ENCODE data around the gene RGS3. TPM values are rescaled to one million over a fixed set of nuclear protein-coding genes. Genes with fewer than 3 reads are reported as not detected.

The RGS3 gene
- total and polyA plus RNA-seq, 7 donors, result 26.9 to 50.7 (median 38.3) TPM

GRCh38 chr9:113634596-113635515 lies 171.3 kb downstream of the RGS3 start:
- peaks cover 0 to 18% (median 8%) of the 10 kb centered on the region in 4 donors for H3K4me1 ChIP-seq
- DNase-seq, result peak; percentile 52
- no peaks in the 10 kb centered on the region for H3K27me3 ChIP-seq
- no peak overlapping the region for H3K4me3 ChIP-seq
- WGBS, 2 donors, result 64 to 66% methylated on average over 10 of the region's 10 CpGs
- TF ChIP-seq POLR2A (IDR thresholded peaks at IDR 0.05), result no peak
- TF ChIP-seq CTCF (IDR thresholded peaks at IDR 0.05), result no peak
- TF ChIP-seq POLR2AphosphoS5 (IDR thresholded peaks at IDR 0.05), result no peak
- no peak for TF ChIP-seq EP300 (IDR thresholded peaks at IDR 0.05)
- no peaks in the 10 kb centered on the region for H3K36me3 ChIP-seq
- no peaks in the 10 kb centered on the region for H3K9me3 ChIP-seq
- no peak overlapping the region for H3K27ac ChIP-seq
- intact Hi-C loops (cut with DNase I), result no loop called here

- H3K27me3 ChIP-seq, result no peaks in the 10 kb centered on the region
- H3K36me3 ChIP-seq, result no peaks in the 10 kb centered on the region
- H3K27ac ChIP-seq, result no peak overlapping the region
- H3K9me3 ChIP-seq, result no peaks in the 10 kb centered on the region
- peaks cover 0 to 18% (median 8%) of the 10 kb centered on the region in 4 donors for H3K4me1 ChIP-seq
- DNase-seq, result peak; percentile 41
- H3K4me3 ChIP-seq, result no peak overlapping the region
- TF ChIP-seq POLR2A (IDR thresholded peaks at IDR 0.05) (no peak), POLR2AphosphoS5 (IDR thresholded peaks at IDR 0.05) (no peak), EP300 (IDR thresholded peaks at IDR 0.05) (no peak), CTCF (IDR thresholded peaks at IDR 0.05) (no peak)
- 73 to 84% methylated on average over 5 of the region's 5 CpGs for WGBS, 2 donors
- intact Hi-C loops (cut with DNase I), result no loop called here
Measured at GRCh38 chr9:113635586-113635985, 172.1 kb downstream of the RGS3 start.

- Histone ChIP-seq H3K4me3 (no peak overlapping the region), H3K27ac (no peak overlapping the region), H3K36me3 (no peaks in the 10 kb centered on the region), H3K4me1 (peaks cover 0 to 18% (median 8%) of the 10 kb centered on the region in 4 donors), H3K27me3 (no peaks in the 10 kb centered on the region), H3K9me3 (no peaks in the 10 kb centered on the region)
- 71 to 72% methylated on average over 10 of the region's 10 CpGs for WGBS, 2 donors
- TF ChIP-seq POLR2AphosphoS5 (IDR thresholded peaks at IDR 0.05), result no peak
- TF ChIP-seq CTCF (IDR thresholded peaks at IDR 0.05), result no peak
- TF ChIP-seq POLR2A (IDR thresholded peaks at IDR 0.05), result no peak
- TF ChIP-seq EP300 (IDR thresholded peaks at IDR 0.05), result no peak
- peak; percentile 58 for DNase-seq
- intact Hi-C loops (cut with DNase I), result no loop called here
Measured at GRCh38 chr9:113636165-113636564, 172.6 kb downstream of the RGS3 start.

GRCh38 chr9:113636693-113637092 lies 173.2 kb downstream of the RGS3 start:
- peak; percentile 39 for DNase-seq
- WGBS, 2 donors, result 87 to 90% methylated on average over 6 of the region's 6 CpGs
- Histone ChIP-seq H3K4me3 (no peak overlapping the region), H3K9me3 (no peaks in the 10 kb centered on the region), H3K36me3 (no peaks in the 10 kb centered on the region), H3K27ac (no peak overlapping the region), H3K27me3 (no peaks in the 10 kb centered on the region), H3K4me1 (peaks cover 0 to 18% (median 8%) of the 10 kb centered on the region in 4 donors)
- TF ChIP-seq POLR2AphosphoS5 (IDR thresholded peaks at IDR 0.05), result no peak
- no peak for TF ChIP-seq EP300 (IDR thresholded peaks at IDR 0.05)
- no peak for TF ChIP-seq CTCF (IDR thresholded peaks at IDR 0.05)
- no peak for TF ChIP-seq POLR2A (IDR thresholded peaks at IDR 0.05)
- intact Hi-C loops (cut with DNase I), result no loop called here

All from sigmoid colon (tissue), 7 donors.